GM12878 (cell line): ENCODE data around the gene NRN1L. TPM values are rescaled to one million over a fixed set of nuclear protein-coding genes. Genes with fewer than 3 reads are reported as not detected.
A peak's percentile ranks its signal among the peaks of the same experiment; 100 is the strongest.

Experiments
- MAX ChIP-seq: IDR thresholded peaks from 2 replicates; pipeline ENCODE4 v1.6.1; 2012; ENCODE audit warnings: low read depth, low read length, improper control_type of control experiment
- MEF2A ChIP-seq: IDR thresholded peaks from 2 replicates; pipeline ENCODE4 v1.6.1; 2011; ENCODE audit warnings: low read depth, mild to moderate bottlenecking, low read length, moderate library complexity; ENCODE audit not compliant: insufficient read depth
- MEF2B ChIP-seq: fragments of 450-650 bp; IDR thresholded peaks from 2 replicates; pipeline ENCODE4 v1.6.1; 2018; ENCODE audit warnings: mild to moderate bottlenecking, moderate library complexity; ENCODE audit not compliant: partially characterized antibody, poor library complexity, severe bottlenecking
- NFYA ChIP-seq: IDR thresholded peaks from 2 replicates; pipeline ENCODE4 v1.6.1; 2011; ENCODE audit warnings: low read depth, mild to moderate bottlenecking, low read length, improper control_type of control experiment, borderline replicate concordance
- NRF1 ChIP-seq: conservative IDR thresholded peaks from 2 replicates; pipeline ENCODE4 v1.6.1; 2011; ENCODE audit warnings: mild to moderate bottlenecking, low read depth, low read length, improper control_type of control experiment
- RAD21 ChIP-seq: IDR thresholded peaks from 2 replicates; pipeline ENCODE4 v1.6.1; 2011; ENCODE audit warnings: mild to moderate bottlenecking, low read depth, low read length, moderate library complexity; ENCODE audit not compliant: insufficient read depth
- RBBP5 ChIP-seq: fragments of 200-600 bp; sonication (generic); conservative IDR thresholded peaks from 2 replicates; pipeline ENCODE4 v1.6.1; 2016
- RCOR1 ChIP-seq: conservative IDR thresholded peaks from 2 replicates; pipeline ENCODE4 v1.6.1; 2012; ENCODE audit warnings: low read depth, low read length, improper control_type of control experiment
- SKIL ChIP-seq: fragments of 450-650 bp; IDR thresholded peaks from 2 replicates; pipeline ENCODE4 v1.6.1; 2017; ENCODE audit warnings: mild to moderate bottlenecking, low read depth, inconsistent platforms; ENCODE audit not compliant: poor library complexity, severe bottlenecking
- SMARCA5 ChIP-seq: fragments of 450-650 bp; IDR thresholded peaks from 2 replicates; pipeline ENCODE4 v1.6.1; 2017; ENCODE audit warnings: mild to moderate bottlenecking
- TCF3 ChIP-seq: IDR thresholded peaks from 2 replicates; pipeline ENCODE4 v1.6.1; 2012; ENCODE audit warnings: low read depth, mild to moderate bottlenecking, low read length, borderline replicate concordance; ENCODE audit not compliant: insufficient read depth
- YY1 ChIP-seq: IDR thresholded peaks from 2 replicates; pipeline ENCODE4 v1.6.1; 2011; ENCODE audit warnings: low read depth, mild to moderate bottlenecking, low read length
- ZNF687 ChIP-seq: fragments of 450-650 bp; IDR thresholded peaks from 2 replicates; pipeline ENCODE4 v1.6.1; 2017; ENCODE audit warnings: mild to moderate bottlenecking, moderate library complexity
- polyA plus RNA-seq, 11 experiments: library from polyadenylated mRNA; depleted of rRNA in 4 of 11; unstranded in 6 of 11; stranded (reverse) in 5 of 11; fragments of >200 nt; fragmentation: Nextera tagmentation in 4 of 11; fragmentation: Illumina TruSeq in 1 of 11; extraction: Ambion mirVana in 4 of 11; extraction: Trizol in 1 of 11; gene quantifications; 1 replicate in 1 of 11; 2 replicates in 10 of 11; pipeline versions ENCODE4 v1.2.1 to v1.2.3, GENCODE V29; 2011 to 2016; ENCODE audit warnings: inconsistent platforms in 2 of 11, missing spikeins in 2 of 11, low read depth in 1 of 11
- total RNA-seq, 4 experiments: library from RNA; depleted of rRNA in 3 of 4; stranded (reverse); fragments of >200 nt in 3 of 4; fragmentation: Illumina TruSeq in 1 of 4; extraction: Trizol in 1 of 4; gene quantifications; 2 replicates each; pipeline versions ENCODE4 v1.2.1 to v1.2.3, GENCODE V29; 2013 to 2021
- TF ChIP-seq, protein P1 (sequence below): IDR thresholded peaks from 2 replicates; pipeline ENCODE4 v1.6.1; 2012; ENCODE audit warnings: low read length, inconsistent platforms
- TF ChIP-seq, protein P2 (sequence below): fragments of 450-650 bp; IDR thresholded peaks from 2 replicates; pipeline ENCODE4 v1.6.1; 2017; ENCODE audit warnings: low read depth, mild to moderate bottlenecking, moderate library complexity
- TF ChIP-seq, protein P3 (sequence below): IDR thresholded peaks from 2 replicates; pipeline ENCODE4 v1.6.1; 2011; ENCODE audit warnings: borderline replicate concordance, low read depth, mild to moderate bottlenecking, moderate library complexity, mixed read lengths, low read length; ENCODE audit not compliant: insufficient read depth; ENCODE audit errors: extremely low read length

Gene NRN1L
- total and polyA plus RNA-seq, 10 of the 15 experiments (the other 5 are each of a cell fraction or from before 2014, with no cell fraction given) = 0.11 to 0.99 (median 0.28) TPM; not detected in 3

DNA sequence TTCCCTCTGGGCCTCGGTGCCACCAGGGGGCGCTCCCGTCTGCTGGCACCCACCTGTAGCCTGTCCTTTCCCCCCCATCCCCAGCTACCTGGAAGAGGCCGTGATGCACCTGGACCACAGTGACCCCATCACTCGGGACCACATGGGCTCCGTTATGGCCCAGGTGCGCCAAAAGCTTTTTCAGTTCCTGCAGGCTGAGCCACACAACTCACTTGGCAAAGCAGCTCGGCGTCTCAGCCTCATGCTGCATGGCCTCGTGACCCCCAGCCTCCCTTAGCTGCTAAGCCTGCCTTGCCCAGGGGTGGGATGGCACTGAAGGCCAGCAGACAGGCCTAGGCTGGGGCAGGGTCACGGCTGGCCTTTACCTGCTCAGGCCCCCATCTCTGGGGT lies 818 bp upstream of the NRN1L start (continued):
- TF ChIP-seq ZNF687 (no peak), TCF3 (0 out of 2 replicates have a peak, but pooled peaks have one; percentile 17), SMARCA5 (peak; percentile 40; the same call in 1 of the 2 replicates), NFYA (no peak), NRF1 (no peak), MEF2B (no peak), RCOR1 (no peak), MAX (no peak), YY1 (0 out of 2 replicates have a peak, but pooled peaks have one; percentile 29), SKIL (no peak), RBBP5 (no peak), RAD21 (peak; percentile 70), MEF2A (no peak)
- TF ChIP-seq, protein P1, sequence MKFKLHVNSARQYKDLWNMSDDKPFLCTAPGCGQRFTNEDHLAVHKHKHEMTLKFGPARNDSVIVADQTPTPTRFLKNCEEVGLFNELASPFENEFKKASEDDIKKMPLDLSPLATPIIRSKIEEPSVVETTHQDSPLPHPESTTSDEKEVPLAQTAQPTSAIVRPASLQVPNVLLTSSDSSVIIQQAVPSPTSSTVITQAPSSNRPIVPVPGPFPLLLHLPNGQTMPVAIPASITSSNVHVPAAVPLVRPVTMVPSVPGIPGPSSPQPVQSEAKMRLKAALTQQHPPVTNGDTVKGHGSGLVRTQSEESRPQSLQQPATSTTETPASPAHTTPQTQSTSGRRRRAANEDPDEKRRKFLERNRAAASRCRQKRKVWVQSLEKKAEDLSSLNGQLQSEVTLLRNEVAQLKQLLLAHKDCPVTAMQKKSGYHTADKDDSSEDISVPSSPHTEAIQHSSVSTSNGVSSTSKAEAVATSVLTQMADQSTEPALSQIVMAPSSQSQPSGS = no peak
- TF ChIP-seq, protein P2, sequence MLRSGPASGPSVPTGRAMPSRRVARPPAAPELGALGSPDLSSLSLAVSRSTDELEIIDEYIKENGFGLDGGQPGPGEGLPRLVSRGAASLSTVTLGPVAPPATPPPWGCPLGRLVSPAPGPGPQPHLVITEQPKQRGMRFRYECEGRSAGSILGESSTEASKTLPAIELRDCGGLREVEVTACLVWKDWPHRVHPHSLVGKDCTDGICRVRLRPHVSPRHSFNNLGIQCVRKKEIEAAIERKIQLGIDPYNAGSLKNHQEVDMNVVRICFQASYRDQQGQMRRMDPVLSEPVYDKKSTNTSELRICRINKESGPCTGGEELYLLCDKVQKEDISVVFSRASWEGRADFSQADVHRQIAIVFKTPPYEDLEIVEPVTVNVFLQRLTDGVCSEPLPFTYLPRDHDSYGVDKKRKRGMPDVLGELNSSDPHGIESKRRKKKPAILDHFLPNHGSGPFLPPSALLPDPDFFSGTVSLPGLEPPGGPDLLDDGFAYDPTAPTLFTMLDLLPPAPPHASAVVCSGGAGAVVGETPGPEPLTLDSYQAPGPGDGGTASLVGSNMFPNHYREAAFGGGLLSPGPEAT = no peak
- TF ChIP-seq, protein P3, sequence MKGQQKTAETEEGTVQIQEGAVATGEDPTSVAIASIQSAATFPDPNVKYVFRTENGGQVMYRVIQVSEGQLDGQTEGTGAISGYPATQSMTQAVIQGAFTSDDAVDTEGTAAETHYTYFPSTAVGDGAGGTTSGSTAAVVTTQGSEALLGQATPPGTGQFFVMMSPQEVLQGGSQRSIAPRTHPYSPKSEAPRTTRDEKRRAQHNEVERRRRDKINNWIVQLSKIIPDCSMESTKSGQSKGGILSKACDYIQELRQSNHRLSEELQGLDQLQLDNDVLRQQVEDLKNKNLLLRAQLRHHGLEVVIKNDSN = no peak
